Inflammatory macrophage (primary cell): ENCODE measurements around the gene THEM4.
"Not testable (repeated sequence)": the region's sequence is repeated elsewhere in the genome, so short reads cannot be mapped to it uniquely, and the experiment has no call there.

Source experiments
- DNase-seq, 2 donors: peaks; one replicate each; pipeline ENCODE4 v3.0.0-alpha.2; 2020 to 2022

The THEM4 gene

DNA sequence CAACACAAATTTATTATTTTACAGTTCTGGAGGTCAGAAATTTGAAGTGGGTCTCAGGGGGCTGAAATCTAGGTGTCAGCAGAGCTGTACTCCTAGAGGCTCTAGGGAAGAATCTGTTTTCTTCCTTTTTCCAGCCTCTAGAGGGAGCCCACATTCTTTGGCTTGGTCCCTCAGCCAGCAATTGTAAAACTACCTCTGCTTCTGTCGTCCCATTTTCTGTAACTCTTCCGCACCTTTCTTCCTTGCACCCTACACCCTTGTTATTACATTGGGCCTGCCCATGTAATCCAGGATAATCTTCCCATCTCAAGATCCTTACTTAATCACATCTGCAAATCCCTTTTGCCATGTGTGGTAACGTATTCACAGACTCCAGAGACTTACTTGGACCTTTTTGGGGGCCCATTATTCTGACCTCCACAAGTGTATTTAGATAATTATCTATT, 24.8 kb upstream of the THEM4 start:
- peak; percentile 75 to 81 for DNase-seq

DNA sequence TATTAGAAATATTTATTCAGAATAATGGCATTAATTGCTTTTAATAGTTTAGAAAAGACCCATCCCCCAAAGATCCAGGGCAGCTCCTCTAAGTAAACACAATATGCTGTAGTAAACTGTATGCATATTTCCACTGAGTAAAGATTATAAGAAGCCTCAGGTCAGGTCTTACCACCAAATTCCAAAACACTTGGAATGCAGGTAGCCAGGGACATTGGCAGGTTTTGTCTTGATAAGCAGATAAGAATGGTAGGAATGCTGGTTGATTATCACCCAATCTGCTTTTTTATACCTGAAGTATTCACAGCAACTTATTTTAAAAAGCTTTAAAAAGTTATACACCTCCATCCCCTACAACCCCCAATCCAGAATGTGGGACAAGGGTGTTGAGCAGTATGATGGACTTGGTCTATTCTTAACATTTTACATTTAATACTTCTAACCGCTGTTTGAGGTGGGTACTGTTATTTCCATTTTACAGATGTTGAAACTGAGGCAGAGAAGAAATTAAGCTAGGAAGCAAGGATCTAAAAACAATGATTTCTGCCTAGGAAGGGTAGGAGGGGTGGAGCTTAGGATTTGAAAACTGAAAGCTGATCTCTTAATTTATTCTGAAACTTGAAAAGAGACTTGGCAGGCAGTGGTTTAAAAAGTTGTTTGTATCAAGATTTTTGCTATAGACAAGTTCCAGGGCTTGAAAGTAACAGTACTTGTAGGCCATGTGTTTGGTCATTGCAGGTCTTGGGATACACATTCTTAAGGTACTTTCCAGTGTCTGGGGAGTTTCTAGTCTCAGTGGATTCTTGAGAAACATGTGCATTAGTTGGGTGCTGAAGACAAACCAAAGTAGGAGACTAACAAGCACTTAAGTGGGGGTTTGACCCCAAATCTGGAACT, 15.6 kb upstream of the THEM4 start:
- no peak for DNase-seq

DNA sequence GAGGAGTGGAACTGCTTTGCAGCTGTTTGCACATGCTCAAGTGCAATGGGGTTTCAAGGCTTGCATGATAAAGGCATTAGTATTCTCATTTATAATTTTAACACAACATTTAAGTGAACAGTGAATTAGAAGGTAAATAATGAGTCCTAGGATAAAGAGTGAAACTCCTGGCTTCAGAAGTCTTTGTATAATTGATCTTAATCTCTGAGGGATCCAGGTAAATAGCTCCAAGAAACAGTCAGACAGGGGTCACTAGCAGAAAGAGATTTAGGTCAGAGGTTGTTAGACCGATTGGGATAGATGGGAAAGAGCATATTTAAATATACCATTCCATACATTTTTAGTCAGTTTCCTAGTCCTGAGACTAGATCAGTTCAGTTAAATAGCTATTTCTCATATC, 14.1 kb upstream of the THEM4 start:
- DNase-seq, result no peak

DNA sequence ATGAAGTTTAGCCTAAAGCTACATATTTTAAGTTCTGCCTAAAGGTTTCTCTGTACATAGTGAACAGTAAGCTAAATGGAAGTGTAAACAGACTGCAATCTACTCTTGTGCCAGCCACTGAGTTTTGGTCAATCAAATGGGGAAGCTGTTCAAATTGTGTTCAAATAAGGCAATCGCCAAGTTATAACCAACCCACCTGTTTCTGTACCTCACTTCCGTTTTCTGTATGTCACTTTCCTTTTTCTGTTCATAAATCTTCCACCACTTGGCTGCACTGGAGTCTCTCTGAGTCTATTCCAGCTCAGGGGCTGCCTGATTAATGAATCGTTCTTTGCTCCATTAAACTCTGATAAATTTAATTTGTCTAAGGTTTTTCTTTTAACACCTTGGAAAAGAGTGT, 10.8 kb upstream of the THEM4 start:
- DNase-seq, result peak; percentile 66 to 81

DNA sequence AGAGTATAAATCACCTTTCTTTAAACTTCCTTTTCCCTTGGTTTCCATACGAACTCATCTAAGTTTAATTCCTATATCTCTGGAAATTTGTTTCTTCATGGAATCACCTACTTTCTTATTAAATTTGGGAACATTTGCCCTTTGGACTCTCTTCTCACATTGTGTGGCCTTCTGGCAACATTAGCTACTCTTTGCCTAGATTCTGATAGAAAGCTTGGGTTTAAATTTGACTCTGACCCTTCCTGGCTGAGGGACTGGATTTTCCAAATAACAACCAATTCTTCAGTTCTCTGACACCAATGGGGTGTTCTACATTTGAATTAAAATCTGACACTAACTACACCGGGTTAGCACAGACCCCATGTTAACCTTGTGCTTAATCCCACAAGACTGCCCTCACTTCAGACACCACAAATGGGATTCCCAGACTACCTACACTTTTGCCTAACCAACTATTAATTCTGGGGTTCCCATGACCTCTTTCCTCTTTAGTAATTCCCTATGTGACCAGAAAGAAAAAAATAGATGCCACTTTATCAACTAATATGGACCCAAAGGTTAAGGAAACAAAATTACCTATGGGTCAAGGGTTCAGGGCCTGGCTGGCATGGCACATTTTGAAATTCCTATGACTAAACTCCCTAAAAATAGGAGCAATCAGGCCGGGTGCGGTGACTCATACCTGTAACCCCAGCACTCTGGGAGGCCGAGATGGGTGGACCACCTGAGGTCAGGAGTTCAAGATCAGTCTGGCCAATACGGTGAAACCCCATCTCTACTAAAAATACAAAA, 9.7 kb upstream of the THEM4 start:
- DNase-seq, result peak in 1 of 2 donors; percentile 23

DNA sequence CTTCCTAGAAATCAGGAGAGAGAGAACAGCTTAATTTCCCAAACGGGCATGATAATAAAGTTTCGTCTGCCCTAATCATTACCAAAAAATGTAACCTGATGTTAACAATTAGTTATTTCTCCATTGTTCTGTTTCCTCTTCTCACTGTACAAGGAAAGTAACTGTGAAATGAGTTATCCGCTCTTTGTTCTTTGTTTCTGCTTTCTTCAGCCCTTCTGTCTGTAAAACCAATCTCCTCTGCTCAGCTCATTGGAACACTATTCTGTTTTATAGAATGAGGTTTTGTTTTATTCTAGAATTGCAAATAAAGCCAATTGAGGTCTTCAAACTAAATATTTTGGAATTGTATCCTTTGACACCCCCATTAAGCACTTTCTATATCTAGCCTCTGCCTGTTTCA, 8.8 kb upstream of the THEM4 start:
- no peak for DNase-seq

DNA sequence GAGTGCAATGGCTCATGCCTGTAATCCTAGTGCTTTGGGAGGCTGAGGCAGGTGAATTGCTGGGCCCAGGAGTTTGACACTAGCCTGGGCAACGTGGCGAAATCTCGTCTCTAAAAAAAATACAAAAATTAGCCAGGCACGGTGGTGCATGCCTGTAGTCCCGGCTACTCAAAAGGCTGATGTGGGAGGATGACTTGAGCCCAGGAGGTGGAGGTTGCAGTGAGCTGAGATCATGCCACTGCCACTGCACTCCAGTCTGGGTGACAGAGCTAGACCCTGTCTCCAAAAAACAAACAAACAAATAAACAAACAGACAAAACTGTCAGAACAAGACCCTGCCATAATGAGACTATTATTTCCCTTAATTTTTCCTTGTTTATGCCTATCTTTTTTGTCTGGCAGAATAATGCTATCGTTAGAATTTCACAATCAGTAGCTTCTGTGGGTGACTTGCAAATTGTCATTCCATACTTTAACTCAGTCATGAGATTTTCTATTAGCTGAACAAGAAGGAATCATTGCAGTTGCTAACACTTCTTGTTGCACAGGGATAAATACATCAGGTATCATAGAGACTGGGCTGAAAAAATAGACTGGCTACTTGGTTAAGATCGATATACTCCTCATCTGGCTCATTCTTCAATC, 7.5 kb upstream of the THEM4 start:
- peak; percentile 42 to 76 for DNase-seq

DNA sequence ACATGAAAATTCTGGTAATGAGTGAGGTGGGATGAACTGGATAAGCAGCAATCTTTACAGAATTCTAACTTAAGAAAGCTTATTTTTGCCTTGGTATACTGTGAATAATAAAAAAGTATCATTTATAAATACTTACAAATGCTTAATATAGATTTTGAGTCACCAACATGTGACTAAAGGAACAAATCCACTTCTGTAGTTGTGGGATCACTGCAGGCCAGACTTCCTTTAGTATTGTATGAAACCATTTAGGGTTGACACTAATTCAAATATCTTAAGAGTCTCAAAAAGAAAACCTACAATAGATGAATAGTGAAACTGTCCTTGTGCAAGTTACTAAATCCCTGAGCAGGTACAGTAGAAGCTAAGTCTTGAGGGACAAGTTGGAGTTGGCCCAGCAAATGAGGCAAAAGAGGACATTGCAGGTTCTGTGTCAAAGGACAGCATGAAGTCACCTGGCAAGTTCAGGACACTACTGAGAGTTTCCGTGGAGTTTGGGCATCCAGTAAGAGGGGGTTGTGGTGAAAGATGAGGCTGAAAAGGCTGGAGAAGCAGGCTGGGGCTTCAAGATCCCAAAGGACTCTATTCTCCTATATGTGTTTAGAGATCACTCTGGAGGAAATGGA, 5.9 kb upstream of the THEM4 start:
- DNase-seq, result peak; percentile 32 to 49

DNA sequence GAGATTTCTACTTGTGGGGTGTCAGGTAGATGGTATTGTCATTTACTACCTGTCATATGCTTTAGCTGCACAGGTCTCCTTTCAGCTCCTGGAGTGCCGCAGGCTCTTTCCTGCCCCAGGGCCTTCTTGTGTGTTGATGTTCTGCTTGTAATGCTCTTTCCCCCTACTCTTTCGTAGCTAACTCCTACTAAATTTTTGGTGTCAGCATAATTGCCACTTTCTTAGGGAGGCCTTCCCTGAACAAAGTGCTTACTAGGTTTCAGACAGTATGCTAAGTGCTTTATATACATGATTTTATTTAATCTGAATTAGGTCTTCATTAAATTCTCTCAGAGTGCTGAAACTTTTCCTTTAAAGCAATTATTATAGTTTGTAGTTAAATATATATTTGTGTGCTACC, 4.8 kb upstream of the THEM4 start:
- DNase-seq, result no peak

DNA sequence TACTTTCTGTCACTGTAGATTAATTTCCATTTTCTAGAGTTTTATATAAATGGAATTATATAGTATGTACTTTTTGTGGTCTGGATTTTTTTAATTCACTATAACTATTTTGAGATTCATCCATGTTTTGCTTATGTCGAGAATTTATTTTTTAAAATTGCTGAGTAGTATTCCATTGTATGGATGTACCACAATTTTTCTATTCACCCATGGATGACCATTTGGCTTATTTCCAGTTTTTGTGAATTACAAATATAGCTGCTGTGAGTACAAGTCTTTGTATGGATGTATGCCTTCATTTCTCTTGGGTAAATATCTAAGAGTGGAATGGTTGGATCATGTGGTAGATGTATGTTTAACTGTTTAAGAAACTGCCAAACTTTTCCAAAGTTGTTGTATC, 3.7 kb upstream of the THEM4 start:
- no peak for DNase-seq

DNA sequence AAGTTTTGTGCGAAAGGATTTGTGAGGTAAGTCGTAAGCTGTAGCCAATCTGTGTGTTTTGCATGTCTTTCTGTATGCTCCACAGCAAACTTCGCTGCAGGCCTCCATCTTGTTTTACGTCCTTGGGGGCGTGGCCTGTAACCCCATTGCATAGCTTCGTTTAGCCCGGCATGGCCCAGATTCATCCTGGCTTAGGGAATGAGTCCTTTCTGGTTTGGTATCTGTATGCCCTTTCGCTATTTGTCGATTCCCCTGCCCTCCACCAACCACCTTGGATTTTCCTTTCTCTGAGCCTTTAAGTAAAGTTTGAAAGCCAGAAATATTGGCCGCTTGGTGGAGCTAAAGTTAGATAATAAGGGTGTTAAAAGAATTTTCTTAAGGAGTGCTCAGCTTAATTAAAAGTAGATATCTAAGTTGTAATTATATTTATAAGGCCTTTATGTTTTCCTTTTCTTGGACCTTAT, 1.1 kb downstream of the THEM4 start:
- no peak for DNase-seq

DNA sequence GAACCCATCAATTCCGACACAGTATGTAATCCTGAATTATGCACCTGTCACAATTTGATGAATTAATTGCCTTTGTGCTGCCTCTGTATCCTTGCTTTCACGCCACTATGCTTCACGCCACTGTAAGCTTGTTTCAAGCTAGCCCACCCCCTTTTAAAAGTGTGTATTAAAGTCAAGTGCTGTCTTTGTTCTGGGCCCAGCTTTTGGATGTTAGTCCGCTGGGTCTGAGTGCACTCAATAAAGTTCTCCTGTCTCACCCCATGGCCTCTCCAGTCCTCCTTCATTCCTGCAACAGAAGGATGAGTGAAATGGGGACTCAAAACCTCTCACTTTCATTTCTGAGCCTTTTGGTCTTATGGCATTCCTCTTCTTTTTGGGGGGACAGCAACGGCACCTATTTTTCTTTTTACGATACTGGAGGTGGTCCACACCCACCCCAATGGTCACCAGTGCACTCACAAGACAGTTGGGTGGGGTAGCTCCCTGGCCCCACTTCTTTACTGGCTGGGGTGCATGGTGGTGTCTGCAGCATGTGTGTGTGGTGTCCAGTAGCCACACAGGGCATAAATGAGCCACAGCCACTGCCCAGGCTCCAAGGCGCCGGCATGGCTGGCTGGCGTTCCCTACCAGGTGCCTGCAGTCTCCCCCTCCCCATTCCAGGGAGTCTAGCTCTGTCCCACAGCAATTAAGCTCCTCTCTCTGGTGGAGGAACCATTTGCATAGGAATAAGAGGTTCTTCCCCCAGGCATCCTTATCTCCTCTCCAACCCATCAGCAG, 1.8 kb downstream of the THEM4 start:
- DNase-seq, result no peak

DNA sequence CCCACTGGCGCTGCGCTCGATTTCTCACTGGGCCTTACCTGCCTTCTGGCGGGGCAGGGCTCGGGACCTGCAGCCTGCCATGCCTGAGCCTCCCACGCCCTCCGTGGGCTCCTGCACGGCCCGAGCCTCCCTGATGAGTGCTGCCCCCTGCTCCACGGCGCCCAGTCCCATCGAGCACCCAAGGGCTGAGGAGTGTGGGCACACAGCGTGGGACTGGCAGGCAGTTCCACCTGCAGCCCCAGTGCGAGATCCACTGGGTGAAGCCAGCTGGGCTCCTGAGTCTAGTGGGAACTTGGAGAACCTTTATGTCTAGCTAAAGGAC, 3.0 kb downstream of the THEM4 start:
- not testable (repeated sequence) for DNase-seq

DNA sequence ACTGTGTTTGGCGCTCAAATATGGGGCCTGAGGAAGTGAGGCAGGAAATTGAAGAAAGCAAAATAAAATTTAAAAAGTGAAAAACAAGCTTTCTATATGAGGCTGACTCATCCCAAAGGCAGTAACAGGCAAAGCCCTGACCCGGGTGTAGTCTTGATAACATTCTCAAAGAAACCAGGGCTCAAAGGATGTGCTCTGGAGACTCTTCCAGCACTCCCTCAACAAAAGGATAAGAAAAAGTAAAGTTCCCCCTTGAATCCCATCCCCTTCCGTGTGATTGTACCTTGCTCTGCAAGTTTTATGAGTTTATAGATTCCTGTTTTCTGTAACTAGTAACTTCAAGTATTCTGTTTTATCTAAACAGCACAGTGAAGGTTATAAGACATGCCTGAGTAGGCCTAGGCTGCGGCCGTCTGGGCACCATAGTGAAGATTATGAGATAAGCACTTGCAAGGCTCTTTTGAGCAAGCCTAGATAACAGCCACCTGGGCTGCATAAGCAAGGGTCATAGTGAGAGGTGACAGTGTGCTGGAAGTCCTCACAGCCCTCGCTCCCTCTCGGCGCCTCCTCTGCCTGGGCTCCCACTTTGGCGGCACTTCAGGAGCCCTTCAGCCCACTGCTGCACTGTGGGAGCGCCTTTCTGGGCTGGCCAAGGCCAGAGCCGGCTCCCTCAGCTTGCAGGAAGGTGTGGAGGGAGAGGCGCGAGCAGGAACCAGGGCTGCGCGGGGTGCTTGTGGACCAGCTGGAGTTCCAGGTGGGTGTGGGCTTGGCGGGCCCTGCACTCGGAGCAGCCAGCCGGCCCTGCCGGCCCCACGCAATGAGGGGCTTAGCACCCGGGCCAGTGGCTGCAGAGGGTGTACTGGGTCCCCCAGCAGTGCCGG, 3.6 kb downstream of the THEM4 start:
- not testable (repeated sequence) for DNase-seq

DNA sequence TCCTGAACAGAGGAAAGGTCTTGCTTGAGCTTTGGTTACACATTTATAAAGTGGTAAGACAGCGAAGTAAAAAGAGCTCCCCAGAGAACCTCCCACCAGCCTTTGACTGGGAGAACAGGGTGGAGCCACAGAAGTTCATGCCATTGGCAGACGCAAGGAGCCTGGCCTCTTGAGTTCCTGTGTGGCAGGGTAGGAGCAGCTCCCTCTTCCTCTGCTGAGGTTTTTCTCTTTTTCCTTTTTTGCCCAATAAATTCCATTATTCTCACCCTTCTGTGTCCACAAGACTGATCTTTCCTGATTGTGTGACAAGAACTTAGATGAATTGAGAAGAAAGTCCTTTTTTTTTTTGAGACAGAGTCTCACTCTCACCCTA, 4.3 kb downstream of the THEM4 start:
- DNase-seq, result no peak

DNA sequence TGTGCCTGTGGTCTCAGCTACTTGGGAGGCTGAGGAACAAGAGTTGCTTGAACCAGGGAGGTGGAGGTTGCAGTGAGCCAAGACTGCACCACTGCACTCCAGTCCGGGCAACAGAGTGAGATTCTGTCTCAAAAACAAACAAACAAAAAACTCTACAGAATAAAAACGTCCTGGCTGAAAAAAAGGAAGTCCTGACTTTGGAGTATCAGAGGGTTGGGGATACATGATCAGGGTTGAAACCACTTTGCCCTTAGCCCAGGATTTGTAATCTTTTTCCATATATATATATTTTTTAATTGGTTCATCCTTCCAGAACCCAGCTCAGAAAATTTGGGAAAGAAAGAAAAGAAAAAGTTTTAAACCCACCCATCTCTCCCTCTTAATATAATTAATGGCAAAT, 6.5 kb downstream of the THEM4 start:
- no peak for DNase-seq

DNA sequence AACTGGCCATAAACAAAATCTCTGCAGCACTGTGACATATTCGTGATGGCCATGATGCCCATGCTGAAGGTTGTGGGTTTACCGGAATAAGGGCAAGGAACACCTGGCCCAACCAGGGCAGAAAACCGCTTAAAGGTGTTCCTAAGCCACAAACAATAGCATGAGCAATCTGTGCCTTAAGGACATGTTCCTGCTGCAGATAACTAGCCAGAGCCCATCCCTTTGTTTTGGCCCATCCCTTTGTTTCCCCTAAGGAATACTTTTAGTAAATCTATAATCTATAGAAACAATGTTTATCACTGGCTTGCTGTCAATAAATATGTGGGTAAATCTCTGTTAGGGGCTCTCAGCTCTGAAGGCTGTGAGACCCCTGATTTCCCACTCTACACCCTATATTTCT, 8.5 kb downstream of the THEM4 start:
- not testable (repeated sequence) for DNase-seq

DNA sequence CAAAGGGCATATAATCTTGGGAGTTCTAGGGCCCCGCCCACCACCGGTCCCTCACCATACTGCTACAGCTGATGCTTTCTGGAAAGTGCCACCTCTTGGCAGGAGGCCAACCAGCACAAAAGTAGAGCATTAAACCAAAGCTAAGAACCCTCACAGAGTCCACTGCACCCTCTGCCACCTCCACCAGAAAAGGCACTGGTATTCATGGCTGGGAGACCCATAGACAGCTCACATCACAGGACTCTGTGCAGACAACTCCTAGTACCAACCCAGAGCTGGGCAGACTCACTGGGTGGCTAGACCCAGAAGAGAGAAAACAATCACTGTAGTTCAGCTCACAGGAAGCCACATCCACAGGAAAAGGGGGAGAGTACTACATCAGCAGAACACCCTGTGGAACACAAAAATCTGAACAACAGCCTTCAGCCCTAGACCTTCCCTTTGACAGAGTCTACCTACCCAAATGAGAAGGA, 10.8 kb downstream of the THEM4 start:
- DNase-seq, result no peak

DNA sequence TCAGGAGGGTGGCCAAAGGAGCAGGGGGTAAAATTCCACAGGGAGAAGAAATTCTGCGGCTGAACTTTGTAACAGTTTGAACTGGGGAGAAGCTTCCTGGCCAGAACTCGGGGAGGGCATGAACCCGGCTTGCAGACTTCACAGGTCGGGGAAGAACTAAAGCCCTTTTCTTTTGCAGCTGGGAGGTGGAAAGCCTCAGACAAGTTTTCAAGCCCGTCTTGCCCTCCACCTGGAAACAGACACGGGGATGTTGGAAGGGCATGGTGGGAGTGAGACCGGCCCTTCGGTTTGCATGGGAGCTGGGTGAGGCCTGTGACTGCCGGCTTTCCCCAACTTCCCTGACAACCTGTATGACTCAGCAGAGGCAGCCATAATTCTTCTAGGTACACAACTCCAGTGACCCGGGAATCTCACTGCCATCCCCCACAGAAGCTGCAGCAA, 11.3 kb downstream of the THEM4 start:
- DNase-seq, result no peak

DNA sequence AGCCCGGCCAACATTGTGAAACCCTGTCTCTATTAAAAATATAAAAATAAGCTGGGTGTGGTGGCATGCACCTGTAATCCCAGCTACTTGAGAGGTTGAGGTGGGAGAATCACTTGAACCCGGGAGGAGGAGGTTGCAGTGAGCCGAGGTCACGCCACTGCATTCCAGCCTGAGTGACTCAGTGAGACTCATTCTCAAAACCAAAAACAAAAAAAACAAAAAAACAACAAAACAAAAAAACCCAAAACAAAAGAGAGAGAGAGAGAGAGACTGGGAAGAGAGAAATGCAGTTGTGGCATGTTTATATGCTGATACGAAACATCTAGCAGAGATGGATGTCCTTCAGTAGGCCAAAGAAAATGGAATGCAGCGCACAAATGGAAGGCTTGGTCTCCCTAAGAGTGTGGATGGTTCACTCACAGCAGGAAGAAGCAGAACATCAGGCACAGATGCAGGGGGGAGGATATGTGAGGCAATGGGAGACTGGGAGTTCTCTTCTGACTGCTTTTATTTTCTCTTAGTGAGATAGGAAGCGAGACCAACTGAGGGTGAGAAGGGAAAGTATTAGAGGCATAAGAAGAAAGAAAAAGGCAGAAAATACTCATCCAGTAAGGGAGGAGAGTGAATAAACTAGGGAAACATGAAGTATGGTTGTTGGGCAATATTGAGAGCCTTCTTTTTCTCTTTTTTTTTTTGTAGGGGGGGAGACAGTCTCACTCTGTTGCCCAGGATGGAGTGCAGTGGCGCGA, 16.0 kb downstream of the THEM4 start:
- no peak for DNase-seq
